Mesendoderm (in vitro differentiated cells): ENCODE results near the gene TBKBP1.

ENCODE experiments used
- DNase-seq: peaks from one replicate; pipeline ENCODE4 v3.0.0; 2013
- H2AK5ac ChIP-seq: 2 replicates; pipeline ENCODE4 v1.6.1; 2013; ENCODE audit warnings: low read length, inconsistent platforms
- H2BK120ac ChIP-seq: 2 replicates; pipeline ENCODE4 v1.6.1; 2013; ENCODE audit warnings: low read depth, mild to moderate bottlenecking, low read length, moderate library complexity, mixed read lengths
- H2BK15ac ChIP-seq: replicated peaks from 2 replicates; pipeline ENCODE4 v1.6.1; 2013; ENCODE audit warnings: low read depth, mild to moderate bottlenecking, moderate library complexity
- H2BK5ac ChIP-seq: 2 replicates; pipeline ENCODE4 v1.6.1; 2013; ENCODE audit warnings: low read length, inconsistent platforms
- H3K18ac ChIP-seq: 2 replicates; pipeline ENCODE4 v1.6.1; 2013; ENCODE audit warnings: mild to moderate bottlenecking, low read length, mixed read lengths
- H3K23ac ChIP-seq: one replicate; pipeline ENCODE4 v1.6.1; 2013; ENCODE audit warnings: low read length
- H3K27ac ChIP-seq: 2 replicates; pipeline ENCODE4 v1.5.1; 2013; ENCODE audit warnings: low read depth, mild to moderate bottlenecking, inconsistent platforms, low read length, moderate library complexity
- H3K27me3 ChIP-seq: 2 replicates; pipeline ENCODE4 v1.6.1; 2013; ENCODE audit warnings: low read length, control low read depth, mild to moderate bottlenecking, inconsistent platforms; ENCODE audit not compliant: insufficient read depth, poor library complexity
- H3K36me3 ChIP-seq: 2 replicates; pipeline ENCODE4 v1.6.1; 2013; ENCODE audit warnings: low read length, inconsistent platforms; ENCODE audit not compliant: control insufficient read depth, insufficient read depth
- H3K4ac ChIP-seq: one replicate; pipeline ENCODE4 v1.6.1; 2013; ENCODE audit warnings: low read depth, mild to moderate bottlenecking, low read length, moderate library complexity
- H3K4me1 ChIP-seq: 2 replicates; pipeline ENCODE4 v1.6.1; 2013; ENCODE audit warnings: low read depth, low read length, inconsistent platforms; ENCODE audit not compliant: control insufficient read depth
- H3K4me2 ChIP-seq: 2 replicates; pipeline ENCODE4 v1.6.1; 2013; ENCODE audit warnings: low read length
- H3K4me3 ChIP-seq: 2 replicates; pipeline ENCODE4 v1.5.1; 2013; ENCODE audit warnings: mild to moderate bottlenecking, low read length
- H3K56ac ChIP-seq: one replicate; pipeline ENCODE4 v1.6.1; 2013; ENCODE audit warnings: low read length
- H3K79me1 ChIP-seq: 2 replicates; pipeline ENCODE4 v1.6.1; 2013; ENCODE audit warnings: low read length, inconsistent platforms
- H3K79me2 ChIP-seq: 2 replicates; pipeline ENCODE4 v1.6.1; 2013; ENCODE audit warnings: mild to moderate bottlenecking, low read length; ENCODE audit not compliant: control insufficient read depth, insufficient read depth
- H3K9ac ChIP-seq: 2 replicates; pipeline ENCODE4 v1.6.1; 2013; ENCODE audit warnings: low read length, inconsistent platforms
- H4K5ac ChIP-seq: one replicate; pipeline ENCODE4 v1.6.1; 2013; ENCODE audit warnings: low read length
- H4K8ac ChIP-seq: one replicate; pipeline ENCODE4 v1.6.1; 2013; ENCODE audit warnings: low read depth, mild to moderate bottlenecking, control low read depth, low read length, moderate library complexity
- WGBS: extraction: QIAGEN DNeasy Blood & Tissue Kit; methylation state at CpG from one replicate; pipeline ENCODE4 v1.1.7; 2013; ENCODE audit warnings: low lambda C conversion rate, missing lambda C conversion rate; ENCODE audit not compliant: insufficient coverage; ENCODE audit errors: extremely low coverage; 5-methylcytosine and 5-hydroxymethylcytosine counted together

The TBKBP1 gene

DNA sequence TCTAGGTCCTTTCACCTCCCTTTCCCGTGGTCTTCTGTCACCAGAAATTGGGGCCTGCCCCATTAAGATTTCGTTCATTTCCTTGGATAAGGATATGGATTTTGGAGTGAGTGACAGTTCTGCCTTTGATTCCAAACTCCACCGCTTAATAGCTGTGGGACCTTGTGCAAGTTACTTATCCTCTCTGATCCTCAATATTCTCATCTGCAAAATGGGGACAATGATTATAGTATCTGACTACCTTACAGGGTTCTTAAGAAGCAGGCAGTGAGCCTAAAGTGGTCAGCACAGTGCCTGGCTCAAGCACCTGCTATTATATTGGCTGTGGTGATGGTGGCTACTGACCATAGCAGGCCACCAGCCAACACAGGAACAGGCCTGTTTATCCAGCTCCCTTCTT, 15.6 kb downstream of the TBKBP1 start:
- no peak overlapping the region for H3K4me2 ChIP-seq
- peaks cover 17% of the 10 kb centered on the region for H3K4me1 ChIP-seq
- no CpG with 5 or more reads among the region's 3 CpGs for WGBS
- no peaks in the 10 kb centered on the region for H3K79me2 ChIP-seq
- H2BK5ac ChIP-seq, result no peak overlapping the region
- no peaks in the 10 kb centered on the region for H3K36me3 ChIP-seq
- no peak overlapping the region for H2BK15ac ChIP-seq
- H3K4ac ChIP-seq, result no peak overlapping the region
- H3K18ac ChIP-seq, result no peak overlapping the region
- no peak overlapping the region for H3K23ac ChIP-seq
- no peak overlapping the region for H3K9ac ChIP-seq
- H3K4me3 ChIP-seq, result no peak overlapping the region
- DNase-seq, result no peak
- no peak overlapping the region for H3K56ac ChIP-seq
- H2BK120ac ChIP-seq, result no peak overlapping the region
- H3K27ac ChIP-seq, result no peak overlapping the region
- no peak overlapping the region for H4K5ac ChIP-seq
- no peaks in the 10 kb centered on the region for H3K79me1 ChIP-seq
- H3K27me3 ChIP-seq, result no peaks in the 10 kb centered on the region
- H4K8ac ChIP-seq, result no peak overlapping the region
- H2AK5ac ChIP-seq, result no peak overlapping the region

DNA sequence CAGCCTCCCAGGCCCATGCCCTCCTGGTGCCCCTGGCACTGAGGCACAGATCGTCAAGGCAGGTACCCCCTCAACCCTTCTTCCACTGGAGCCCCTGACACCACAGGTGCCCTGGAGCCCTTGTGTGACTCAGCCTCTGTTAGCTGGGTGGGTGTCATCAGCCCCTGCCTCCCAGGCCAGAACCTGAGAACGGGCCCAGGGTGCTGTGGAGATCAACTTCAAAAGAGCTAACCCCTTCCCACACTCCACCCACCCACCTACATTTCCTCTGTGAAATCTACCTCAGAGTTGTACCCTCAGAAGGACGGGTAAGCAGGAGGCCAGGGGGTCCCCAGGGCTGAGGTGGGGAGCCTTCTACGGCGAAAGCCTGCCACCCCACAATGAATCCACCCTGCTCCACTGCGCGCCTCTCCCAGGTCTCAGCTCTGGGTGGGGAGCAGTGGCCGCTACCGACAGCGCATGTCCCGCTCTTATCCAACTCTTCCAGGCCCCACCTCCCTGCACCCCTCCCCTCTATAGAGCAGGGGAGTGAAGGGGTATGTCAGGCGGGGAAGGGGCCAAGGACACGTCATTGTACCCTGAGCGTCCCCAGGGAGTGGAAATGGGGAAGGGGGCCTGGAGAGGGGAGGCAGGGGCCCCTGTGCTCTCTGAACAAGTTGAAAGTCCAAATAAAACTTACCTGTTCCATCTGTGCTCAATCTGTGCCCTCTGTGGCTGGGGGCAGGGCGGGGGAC, 17.6 kb downstream of the TBKBP1 start:
- no peak overlapping the region for H3K4ac ChIP-seq
- peaks cover 2% of the 10 kb centered on the region for H3K4me1 ChIP-seq
- H2BK120ac ChIP-seq, result no peak overlapping the region
- H3K36me3 ChIP-seq, result no peaks in the 10 kb centered on the region
- DNase-seq, result no peak
- no peaks in the 10 kb centered on the region for H3K79me2 ChIP-seq
- no peak overlapping the region for H4K5ac ChIP-seq
- no peak overlapping the region for H3K23ac ChIP-seq
- H2BK5ac ChIP-seq, result no peak overlapping the region
- H3K27ac ChIP-seq, result no peak overlapping the region
- H4K8ac ChIP-seq, result no peak overlapping the region
- no peak overlapping the region for H3K18ac ChIP-seq
- no peak overlapping the region for H2BK15ac ChIP-seq
- no peak overlapping the region for H2AK5ac ChIP-seq
- H3K4me2 ChIP-seq, result no peak overlapping the region
- WGBS, result no CpG with 5 or more reads among the region's 15 CpGs
- no peaks in the 10 kb centered on the region for H3K79me1 ChIP-seq
- no peak overlapping the region for H3K9ac ChIP-seq
- H3K56ac ChIP-seq, result no peak overlapping the region
- H3K27me3 ChIP-seq, result no peaks in the 10 kb centered on the region
- H3K4me3 ChIP-seq, result no peak overlapping the region

DNA sequence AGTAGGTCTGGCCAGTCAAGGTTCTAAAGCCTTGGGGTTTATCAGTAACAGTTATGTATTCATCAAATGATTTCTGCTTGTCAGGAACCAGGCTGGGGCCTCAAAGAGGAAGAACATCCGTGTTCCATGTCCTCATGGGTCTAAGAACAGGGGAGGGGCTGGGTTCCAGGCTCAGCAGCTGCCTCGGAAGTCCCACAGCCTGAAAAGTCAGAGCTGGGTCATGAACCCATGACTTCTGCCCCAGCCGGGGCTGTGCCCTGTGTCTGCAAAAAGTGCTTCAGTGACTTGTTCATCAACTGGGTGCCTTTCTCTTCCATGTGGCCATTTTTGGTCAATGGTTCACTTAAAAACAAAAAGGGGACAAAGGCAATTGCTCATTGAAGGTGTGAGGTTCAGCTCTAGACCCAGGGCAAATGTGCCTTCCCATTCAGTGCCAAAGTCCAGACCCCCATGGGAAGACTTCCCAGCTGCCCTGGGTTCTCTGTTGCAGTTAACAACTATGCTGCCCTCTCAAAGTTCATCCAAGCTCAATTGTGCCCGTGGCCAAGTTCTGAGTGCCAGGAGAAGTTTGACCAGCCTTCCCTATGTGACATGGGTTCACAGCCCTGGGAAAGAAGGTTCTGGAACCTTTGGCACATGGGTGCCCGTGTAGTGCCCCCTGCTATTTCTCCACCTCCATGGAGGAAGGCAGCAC, 18.5 kb downstream of the TBKBP1 start:
- Histone ChIP-seq H2BK15ac (no peak overlapping the region), H3K36me3 (no peaks in the 10 kb centered on the region), H3K4me3 (no peak overlapping the region), H3K4me1 (no peaks in the 10 kb centered on the region), H3K79me1 (no peaks in the 10 kb centered on the region), H3K4ac (no peak overlapping the region), H3K9ac (no peak overlapping the region), H3K27me3 (no peaks in the 10 kb centered on the region), H3K23ac (no peak overlapping the region), H3K27ac (no peak overlapping the region), H3K79me2 (no peaks in the 10 kb centered on the region), H3K4me2 (no peak overlapping the region), H3K56ac (no peak overlapping the region), H4K5ac (no peak overlapping the region), H2AK5ac (no peak overlapping the region), H4K8ac (no peak overlapping the region), H2BK5ac (no peak overlapping the region), H2BK120ac (no peak overlapping the region), H3K18ac (no peak overlapping the region)
- WGBS, result no CpG with 5 or more reads among the region's 5 CpGs
- no peak for DNase-seq

DNA sequence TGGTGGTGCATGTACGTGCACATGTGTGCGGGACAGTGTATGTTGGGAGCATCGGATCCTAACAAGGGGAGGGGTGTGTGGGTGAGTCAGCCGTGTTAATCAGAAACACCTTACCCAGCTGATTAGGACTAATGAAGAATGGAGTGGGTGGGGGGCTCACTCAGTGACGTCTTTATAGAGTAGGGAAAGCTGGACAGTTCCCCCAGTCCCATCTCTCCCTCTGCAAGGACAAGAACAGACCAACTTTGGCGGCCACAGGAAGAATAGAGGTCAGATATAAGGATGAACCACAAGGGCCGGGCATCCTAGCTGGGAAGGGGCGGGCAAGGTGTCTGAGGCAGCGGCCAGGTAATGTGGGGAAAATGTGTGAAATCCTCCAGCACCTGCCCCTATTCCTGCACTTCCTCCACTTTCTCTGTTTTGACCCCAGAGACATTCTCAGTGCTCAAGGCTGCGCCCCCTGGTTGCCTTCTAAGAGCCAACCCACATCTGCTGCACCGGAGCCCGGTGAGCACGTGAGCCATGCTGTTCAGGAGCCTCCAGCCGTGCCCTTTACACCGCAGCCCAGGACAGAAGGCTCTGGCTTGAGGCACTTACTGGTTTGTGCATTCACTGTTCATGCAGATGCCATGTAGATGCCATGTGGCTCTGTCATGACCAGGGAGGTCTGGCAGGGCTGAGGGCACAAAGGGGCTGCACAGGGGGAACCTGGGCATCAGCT, 20.2 kb downstream of the TBKBP1 start:
- H3K4me3 ChIP-seq, result no peak overlapping the region
- H2AK5ac ChIP-seq, result no peak overlapping the region
- H2BK120ac ChIP-seq, result no peak overlapping the region
- no peak overlapping the region for H3K4me2 ChIP-seq
- H3K9ac ChIP-seq, result no peak overlapping the region
- no peak overlapping the region for H3K27ac ChIP-seq
- H3K56ac ChIP-seq, result no peak overlapping the region
- no peaks in the 10 kb centered on the region for H3K79me1 ChIP-seq
- H3K79me2 ChIP-seq, result no peaks in the 10 kb centered on the region
- H3K27me3 ChIP-seq, result no peaks in the 10 kb centered on the region
- no peak overlapping the region for H2BK15ac ChIP-seq
- no peak overlapping the region for H3K4ac ChIP-seq
- no peak overlapping the region for H3K23ac ChIP-seq
- H3K18ac ChIP-seq, result no peak overlapping the region
- H4K8ac ChIP-seq, result no peak overlapping the region
- no peak for DNase-seq
- H2BK5ac ChIP-seq, result no peak overlapping the region
- H3K36me3 ChIP-seq, result no peaks in the 10 kb centered on the region
- no peak overlapping the region for H4K5ac ChIP-seq
- H3K4me1 ChIP-seq, result no peaks in the 10 kb centered on the region
- no CpG with 5 or more reads among the region's 15 CpGs for WGBS

DNA sequence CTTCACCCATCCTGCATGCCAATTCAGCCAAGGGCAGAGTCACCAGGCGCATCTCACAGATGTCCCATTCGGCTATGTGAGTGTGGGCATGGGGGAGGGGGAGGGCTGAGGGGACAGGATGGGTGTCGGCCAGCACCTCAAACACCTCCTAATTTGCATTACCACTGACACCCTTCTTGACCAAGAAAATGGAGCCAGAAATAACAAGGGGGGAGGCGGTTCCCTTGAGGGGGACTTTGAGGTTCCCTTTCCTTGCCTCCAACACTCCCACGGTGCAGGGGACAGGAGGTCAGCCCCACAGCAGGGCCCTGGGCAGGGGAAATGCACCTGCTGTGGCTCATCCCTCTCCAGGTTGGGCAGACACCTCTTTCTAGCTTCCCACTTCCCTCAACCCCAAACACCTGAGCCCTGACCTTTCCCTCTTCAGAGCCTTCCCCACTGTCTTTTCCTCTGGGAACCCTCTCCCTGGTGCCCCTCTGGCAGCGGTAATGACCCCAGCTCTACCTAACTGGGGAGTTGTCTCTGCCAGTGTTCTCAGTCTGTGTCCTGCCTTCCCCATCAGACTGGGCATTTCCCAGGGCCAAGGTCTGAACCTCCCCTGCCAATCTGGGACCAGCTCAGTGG, 20.9 kb downstream of the TBKBP1 start:
- no peak for DNase-seq
- no peak overlapping the region for H2BK15ac ChIP-seq
- no peak overlapping the region for H3K23ac ChIP-seq
- H3K27ac ChIP-seq, result no peak overlapping the region
- no peaks in the 10 kb centered on the region for H3K79me1 ChIP-seq
- H3K4me3 ChIP-seq, result no peak overlapping the region
- no peak overlapping the region for H2AK5ac ChIP-seq
- no peak overlapping the region for H4K8ac ChIP-seq
- H3K36me3 ChIP-seq, result no peaks in the 10 kb centered on the region
- H2BK5ac ChIP-seq, result no peak overlapping the region
- no CpG with 5 or more reads among the region's 6 CpGs for WGBS
- H4K5ac ChIP-seq, result no peak overlapping the region
- no peak overlapping the region for H3K18ac ChIP-seq
- no peak overlapping the region for H3K56ac ChIP-seq
- no peak overlapping the region for H2BK120ac ChIP-seq
- no peak overlapping the region for H3K4ac ChIP-seq
- H3K27me3 ChIP-seq, result no peaks in the 10 kb centered on the region
- no peak overlapping the region for H3K4me2 ChIP-seq
- no peaks in the 10 kb centered on the region for H3K4me1 ChIP-seq
- H3K79me2 ChIP-seq, result no peaks in the 10 kb centered on the region
- H3K9ac ChIP-seq, result no peak overlapping the region
